Fibroblast of the aortic adventitia (primary cell): Measurements from ENCODE around the gene COLEC12. TPM values are rescaled to one million over a fixed set of nuclear protein-coding genes. Genes with fewer than 3 reads are reported as not detected.
A peak's percentile ranks its signal among the peaks of the same experiment; 100 is the strongest.

ENCODE experiments used
- DNase-seq: peaks from one replicate; pipeline ENCODE4 v3.0.0-alpha.2; 2010; ENCODE audit warnings: low read depth
- H3K4me3 ChIP-seq: 2 replicates; pipeline ENCODE4 v1.5.1; 2011; ENCODE audit warnings: low read depth, mild to moderate bottlenecking, control low read depth, low read length, moderate library complexity
- total RNA-seq: library from RNA; depleted of rRNA; stranded (reverse); fragments of >200 nt; gene quantifications from 2 replicates; pipeline ENCODE4 v1.2.3, GENCODE V29; 2012; ENCODE audit warnings: low replicate concordance
- TF ChIP-seq, protein P1 (sequence below): IDR thresholded peaks from 2 replicates; pipeline ENCODE4 v1.5.1; 2011; ENCODE audit warnings: mild to moderate bottlenecking, low read length, control low read depth, inconsistent platforms; ENCODE audit not compliant: insufficient read depth

The COLEC12 gene
- total RNA-seq, 1 donor = 109 TPM

DNA sequence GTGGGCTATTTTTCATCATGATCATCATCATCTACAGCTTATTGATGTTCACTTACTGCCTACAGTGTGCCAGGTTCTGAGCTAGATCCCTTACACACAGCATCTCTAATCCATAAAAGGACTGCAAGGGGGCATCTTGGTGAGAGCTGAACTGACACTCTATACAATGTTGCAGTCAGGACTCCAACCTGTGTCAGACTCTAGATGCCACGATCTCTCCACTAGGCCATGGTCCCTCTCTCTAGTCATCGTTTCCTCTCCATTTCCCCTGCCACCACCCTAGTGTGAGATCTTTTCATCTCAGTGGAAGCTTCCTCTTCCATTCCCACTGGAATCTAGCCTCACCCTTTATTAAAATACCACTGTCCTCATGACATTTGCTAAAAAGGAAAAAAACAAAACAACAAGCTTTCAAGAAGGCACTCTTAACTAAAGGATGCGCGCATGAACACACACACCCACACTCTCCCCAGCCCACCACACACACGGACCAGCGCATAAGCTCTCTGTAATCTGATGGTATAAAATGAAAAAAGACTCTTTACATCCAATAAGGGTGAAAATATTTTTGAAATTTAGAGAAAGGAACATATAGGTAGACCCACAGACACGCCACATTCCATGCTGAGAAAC lies 139.3 kb downstream of the COLEC12 start:
- DNase-seq = no peak
- H3K4me3 ChIP-seq = no peak overlapping the region
- TF ChIP-seq, protein P1, sequence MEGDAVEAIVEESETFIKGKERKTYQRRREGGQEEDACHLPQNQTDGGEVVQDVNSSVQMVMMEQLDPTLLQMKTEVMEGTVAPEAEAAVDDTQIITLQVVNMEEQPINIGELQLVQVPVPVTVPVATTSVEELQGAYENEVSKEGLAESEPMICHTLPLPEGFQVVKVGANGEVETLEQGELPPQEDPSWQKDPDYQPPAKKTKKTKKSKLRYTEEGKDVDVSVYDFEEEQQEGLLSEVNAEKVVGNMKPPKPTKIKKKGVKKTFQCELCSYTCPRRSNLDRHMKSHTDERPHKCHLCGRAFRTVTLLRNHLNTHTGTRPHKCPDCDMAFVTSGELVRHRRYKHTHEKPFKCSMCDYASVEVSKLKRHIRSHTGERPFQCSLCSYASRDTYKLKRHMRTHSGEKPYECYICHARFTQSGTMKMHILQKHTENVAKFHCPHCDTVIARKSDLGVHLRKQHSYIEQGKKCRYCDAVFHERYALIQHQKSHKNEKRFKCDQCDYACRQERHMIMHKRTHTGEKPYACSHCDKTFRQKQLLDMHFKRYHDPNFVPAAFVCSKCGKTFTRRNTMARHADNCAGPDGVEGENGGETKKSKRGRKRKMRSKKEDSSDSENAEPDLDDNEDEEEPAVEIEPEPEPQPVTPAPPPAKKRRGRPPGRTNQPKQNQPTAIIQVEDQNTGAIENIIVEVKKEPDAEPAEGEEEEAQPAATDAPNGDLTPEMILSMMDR = no peak

DNA sequence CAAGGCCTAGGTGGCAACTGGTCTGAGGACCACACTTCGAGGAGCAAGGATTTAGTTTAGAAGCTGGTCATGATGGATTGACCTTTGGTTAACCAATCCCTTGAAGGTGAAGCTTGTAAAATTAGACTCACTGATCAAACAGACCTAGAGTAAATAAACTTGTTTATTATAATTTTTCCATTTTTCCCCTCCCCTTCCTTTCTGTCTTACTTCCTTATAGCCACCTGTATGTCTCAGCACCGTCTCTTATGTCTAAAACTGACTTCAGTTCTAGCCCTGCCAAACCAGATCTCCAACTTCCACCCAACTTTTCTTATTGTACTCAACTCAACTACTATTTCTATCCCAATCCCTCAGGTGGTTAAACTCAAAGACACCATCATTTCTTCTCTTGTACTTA lies 139.8 kb downstream of the COLEC12 start:
- TF ChIP-seq, protein P1 = no peak
- DNase-seq = no peak
- H3K4me3 ChIP-seq = no peak overlapping the region

DNA sequence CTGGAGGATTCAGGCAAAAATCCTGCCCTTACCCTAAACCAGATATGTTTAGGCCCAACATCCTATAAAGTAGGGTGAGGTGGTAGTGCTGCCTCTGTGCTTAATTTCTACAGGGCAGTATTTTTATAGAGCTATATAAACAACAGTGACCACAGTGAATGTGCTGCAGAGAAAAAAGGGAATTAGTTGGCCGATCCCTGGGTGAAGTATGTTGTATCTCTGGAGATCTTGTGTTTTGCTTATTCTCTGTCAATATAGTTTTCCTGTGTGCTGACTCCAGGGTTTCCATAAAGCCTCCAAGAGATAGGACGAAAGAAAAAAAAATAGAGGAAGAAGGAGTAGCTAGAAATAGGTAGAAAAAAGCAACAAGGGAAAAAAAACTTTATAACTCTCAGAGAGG lies 143.7 kb downstream of the COLEC12 start:
- DNase-seq = no peak
- TF ChIP-seq, protein P1 = no peak
- no peak overlapping the region for H3K4me3 ChIP-seq

DNA sequence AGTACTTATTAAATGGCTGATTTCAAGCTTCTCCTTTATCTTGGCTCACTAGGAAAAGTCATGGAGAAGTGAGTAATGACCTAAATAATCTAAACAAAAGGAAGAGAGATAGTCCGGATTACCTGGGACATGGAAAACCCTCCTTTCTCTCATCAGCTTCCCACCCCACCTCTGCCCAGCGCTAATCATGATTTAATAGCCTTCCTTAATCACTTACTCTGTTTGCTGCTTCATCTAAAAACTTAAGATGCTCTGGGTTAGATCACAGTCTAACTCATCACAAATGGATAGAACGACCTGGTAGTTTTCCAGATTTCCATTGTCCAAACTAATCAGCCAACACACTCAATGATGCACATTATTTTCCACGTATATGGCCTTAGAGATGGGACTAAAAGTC lies 144.8 kb downstream of the COLEC12 start:
- TF ChIP-seq, protein P1 = no peak
- DNase-seq = no peak
- no peak overlapping the region for H3K4me3 ChIP-seq

DNA sequence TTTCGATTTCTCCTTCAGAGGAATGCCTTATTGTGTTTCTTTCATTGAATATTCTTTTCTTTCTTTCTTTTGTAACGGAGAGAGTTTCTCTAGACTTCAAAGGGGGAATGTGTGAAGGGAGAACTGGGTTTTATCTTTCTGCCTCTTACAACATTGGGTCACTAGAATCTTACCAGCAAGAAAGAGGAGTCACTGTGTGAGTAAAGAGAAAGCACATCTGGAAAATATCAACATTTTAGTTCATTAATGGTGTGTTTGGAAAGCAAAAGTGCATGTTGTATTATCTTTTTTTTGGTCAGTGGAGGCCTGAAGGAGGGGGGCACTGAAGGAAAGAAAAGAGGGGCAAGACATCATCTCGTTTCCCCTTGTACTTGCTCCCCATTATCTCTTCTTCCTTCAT lies 146.0 kb downstream of the COLEC12 start:
- TF ChIP-seq, protein P1 = no peak
- no peak overlapping the region for H3K4me3 ChIP-seq
- DNase-seq = peak; percentile 74

DNA sequence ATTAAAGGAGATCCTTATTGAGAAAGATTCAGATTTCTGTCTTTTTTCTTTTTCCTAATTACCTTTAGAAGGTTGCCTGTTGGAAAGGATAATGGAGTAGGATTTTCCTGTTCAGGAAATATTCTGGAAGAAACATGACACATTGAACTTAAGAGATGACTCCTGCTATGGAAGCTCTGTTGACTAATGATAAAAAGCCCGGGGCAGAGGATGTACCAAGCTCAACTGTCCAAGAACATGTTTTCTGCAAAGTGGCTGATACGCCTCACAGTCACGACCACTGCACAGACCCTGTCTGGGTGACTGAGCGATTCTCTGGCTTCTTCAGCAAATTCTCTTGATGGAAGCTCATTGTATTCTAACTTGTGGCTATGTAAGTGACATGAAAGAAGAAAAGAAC lies 146.5 kb downstream of the COLEC12 start:
- TF ChIP-seq, protein P1 = no peak
- DNase-seq = peak; percentile 44
- no peak overlapping the region for H3K4me3 ChIP-seq

DNA sequence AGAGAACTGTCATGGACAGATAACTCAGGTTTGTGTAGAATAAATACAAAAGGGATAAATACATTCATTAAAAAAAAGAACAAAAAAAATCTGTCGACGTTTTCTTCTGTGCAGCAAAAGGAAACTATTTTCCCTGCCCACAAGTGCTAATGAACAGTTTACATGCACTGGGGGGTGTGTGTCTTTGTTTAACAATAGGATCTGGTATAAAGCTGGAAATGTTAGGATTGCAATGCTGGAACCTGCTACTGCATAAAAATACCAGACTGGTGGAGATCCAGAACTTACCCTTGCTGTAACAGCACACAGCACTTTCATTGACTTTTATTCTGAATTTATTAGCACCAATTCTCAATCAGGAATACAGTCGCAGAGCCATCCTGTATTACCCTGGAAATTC lies 148.1 kb downstream of the COLEC12 start:
- no peak for DNase-seq
- TF ChIP-seq, protein P1 = no peak
- H3K4me3 ChIP-seq = no peak overlapping the region
